Activated CD4-positive, alpha-beta T cell treated with anti-CD3 and anti-CD28 coated beads for 24 hours (primary cell): Measurements from ENCODE around the gene POR.
"Not testable (repeated sequence)": the region's sequence is repeated elsewhere in the genome, so short reads cannot be mapped to it uniquely, and the experiment has no call there.

Source experiments
- DNase-seq, 2 donors: peaks; one replicate each; pipeline ENCODE4 v3.0.0-alpha.2; 2020; ENCODE audit warnings: low read depth in 2 of 2

Gene POR

DNA sequence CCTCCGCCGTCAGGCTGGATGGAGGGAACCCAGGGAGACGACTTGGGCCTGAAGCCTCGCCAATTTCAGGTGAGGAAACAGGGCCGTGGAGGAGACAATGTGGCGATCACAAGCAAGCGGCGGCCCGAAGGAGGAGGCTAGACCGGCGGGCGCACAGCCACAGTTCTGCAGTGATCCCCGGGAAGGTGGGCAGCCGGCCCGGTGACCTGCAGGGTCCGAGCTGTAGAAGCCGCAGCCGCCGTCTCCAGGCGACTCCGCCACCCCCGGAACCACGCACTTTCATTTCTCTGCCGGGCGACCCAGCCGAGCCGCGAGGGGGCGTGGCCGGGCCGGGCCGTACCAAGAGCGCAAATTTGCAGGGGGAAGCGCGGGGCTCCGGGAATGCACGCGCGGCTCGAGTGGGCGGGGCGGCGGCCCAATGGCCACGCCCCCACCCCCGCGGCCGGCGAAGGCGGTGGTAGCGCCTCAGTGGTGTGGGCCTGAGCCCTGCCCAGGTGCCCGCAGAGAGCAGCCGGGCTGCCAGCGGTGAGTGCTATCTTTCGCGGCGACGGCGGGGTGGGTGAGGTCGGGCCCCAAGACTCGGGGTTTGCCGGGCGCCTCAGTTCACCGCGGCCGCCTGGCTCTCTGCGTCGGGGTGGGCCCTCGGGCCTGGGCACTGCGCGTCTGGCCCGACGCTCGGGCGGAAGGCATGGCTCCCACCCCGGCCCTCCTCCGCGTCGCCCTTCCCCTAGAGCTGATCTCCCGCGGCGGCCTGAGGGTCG is at the start of gene POR:
Gene POR, plus strand, starts transcription at position 501 of the 761 bp plus-strand sequence. CDS start 38,847 bp downstream, outside the sequence.
- DNase-seq, result peak; percentile 93 to 97

GRCh38 chr7:75866114-75866488 is 48.9 kb upstream of the POR start:
- DNase-seq, result no peak

DNA sequence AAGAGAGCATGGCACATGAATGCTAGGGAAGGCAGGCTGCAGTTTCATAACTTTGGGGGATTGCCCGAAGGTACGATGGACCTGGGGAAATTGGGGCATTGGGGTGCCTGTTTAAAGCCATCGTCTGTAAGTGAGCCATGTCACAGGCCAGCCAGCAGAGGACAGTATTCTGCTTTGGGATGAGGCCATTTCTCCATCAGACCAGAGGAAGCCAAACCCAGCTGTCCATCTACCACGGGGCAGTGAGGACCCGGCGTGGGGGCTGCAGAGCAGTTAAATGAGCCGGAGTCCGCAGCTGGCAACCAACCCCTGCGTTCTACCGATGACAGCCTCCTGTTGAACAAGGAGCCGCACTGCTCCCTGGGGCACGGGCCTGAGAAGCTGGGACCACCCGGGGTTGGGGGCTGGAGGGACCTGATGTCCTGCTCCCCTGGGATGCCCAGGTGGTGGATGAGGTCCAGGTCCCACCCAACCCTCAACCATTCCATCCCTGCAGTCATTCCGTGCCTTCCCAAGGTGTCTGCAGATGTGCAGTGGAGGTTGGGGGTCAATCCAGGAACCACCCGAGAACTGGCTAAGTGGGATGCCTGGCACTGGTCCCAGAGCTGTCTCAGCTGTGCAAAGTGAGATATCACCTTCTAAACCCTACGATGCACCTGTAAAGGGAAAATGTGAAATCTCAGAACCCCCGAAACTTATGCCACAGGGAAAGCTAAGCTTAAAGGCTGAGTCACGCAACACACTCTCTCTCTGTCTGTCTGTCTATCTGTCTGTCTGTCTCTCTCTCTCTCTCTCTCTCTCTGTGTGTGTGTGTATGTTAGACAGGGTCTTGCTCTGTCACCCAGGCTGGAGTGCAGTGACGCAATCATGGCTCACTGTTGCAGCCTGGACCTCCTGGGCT is 48.2 kb upstream of the POR start:
- DNase-seq, result peak in 1 of 2 donors; percentile 26

GRCh38 chr7:75867390-75867717 is 47.6 kb upstream of the POR start:
- DNase-seq, result no peak

DNA sequence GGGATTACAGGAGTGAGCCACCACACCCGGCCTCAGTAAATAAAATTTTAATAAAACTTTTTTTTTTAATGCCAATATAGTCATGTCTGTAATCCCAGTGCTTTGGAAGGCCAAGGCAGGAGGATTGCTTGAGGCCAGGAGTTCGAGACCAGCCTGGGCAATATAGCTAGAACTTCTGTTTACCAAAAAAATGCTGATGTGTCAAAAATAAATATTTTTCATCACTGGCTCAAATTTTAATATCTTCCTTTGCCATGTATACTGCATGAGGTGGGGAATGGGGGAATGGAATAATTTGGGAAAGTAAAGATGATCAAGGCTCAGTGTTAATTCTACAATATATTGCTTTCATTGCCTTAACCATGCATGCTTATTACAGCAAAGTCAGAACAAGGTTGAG is 46.8 kb upstream of the POR start:
- DNase-seq, result no peak

DNA sequence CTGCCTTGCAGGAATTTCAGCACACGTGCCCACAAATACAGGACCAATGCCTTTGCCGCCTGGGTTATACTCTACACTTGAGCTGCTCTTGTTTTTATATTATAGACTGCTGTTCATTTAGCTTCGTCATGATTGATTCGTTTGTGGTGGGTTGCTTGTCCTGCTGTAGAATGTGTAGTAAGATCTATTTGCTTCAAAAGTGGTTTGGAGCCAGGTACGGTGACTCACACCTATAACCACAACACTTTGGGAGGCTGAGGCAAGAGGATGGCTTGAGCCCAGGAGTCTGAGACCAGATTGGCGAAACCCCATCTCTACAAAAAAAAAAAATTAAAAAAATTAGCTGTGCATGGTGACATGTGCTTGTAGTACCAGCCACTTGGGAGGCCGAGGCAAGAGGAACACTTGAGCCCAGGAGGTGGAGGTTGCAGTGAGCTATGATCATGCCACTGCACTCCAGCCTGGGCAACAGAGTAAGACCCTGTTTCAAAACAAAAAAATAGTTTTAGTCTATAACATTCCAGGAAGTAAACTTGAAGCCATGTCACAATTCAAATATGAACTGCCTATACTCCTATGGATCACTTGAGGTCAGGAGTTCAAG is 45.1 kb upstream of the POR start:
- no peak for DNase-seq

- no peak for DNase-seq
These were observed 44.3 kb upstream of the POR start for GRCh38 chr7:75870557-75871161.

DNA sequence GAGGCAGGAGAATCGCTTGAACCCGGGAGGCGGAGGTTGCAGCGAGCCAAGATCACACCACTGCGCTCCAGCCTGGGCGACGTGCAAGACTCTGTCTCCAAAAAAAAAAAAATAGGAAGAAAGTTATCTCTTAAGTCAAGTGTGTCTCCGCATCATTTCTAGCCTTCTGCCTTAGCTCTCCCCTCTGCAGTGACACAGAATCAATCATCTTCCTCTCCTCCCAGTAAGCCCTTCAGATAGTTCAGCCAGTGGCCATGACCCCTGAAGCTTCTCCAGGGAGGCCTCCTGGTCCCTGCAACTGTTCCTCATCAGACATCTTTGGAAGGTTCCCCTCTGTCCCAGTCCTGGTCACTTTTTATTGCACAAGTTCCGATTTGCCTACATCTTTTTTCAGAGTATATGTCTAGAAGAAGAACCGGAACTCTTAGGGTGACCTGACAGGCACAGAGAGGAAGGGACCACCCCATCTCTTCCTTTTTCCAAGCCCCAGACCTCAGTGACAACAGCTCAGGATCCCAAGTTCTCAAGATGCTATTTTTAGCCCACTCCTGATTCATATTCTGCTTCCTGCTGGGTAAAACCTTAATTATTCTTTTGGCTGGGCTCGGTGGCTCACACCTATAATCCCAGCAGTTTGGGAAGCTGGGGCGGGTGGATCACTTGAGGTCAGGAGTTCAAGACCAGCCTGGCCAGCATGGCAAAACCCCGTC is 42.7 kb upstream of the POR start:
- DNase-seq, result no peak

GRCh38 chr7:75874180-75874579 is 40.8 kb upstream of the POR start:
- DNase-seq, result not testable (repeated sequence)

DNA sequence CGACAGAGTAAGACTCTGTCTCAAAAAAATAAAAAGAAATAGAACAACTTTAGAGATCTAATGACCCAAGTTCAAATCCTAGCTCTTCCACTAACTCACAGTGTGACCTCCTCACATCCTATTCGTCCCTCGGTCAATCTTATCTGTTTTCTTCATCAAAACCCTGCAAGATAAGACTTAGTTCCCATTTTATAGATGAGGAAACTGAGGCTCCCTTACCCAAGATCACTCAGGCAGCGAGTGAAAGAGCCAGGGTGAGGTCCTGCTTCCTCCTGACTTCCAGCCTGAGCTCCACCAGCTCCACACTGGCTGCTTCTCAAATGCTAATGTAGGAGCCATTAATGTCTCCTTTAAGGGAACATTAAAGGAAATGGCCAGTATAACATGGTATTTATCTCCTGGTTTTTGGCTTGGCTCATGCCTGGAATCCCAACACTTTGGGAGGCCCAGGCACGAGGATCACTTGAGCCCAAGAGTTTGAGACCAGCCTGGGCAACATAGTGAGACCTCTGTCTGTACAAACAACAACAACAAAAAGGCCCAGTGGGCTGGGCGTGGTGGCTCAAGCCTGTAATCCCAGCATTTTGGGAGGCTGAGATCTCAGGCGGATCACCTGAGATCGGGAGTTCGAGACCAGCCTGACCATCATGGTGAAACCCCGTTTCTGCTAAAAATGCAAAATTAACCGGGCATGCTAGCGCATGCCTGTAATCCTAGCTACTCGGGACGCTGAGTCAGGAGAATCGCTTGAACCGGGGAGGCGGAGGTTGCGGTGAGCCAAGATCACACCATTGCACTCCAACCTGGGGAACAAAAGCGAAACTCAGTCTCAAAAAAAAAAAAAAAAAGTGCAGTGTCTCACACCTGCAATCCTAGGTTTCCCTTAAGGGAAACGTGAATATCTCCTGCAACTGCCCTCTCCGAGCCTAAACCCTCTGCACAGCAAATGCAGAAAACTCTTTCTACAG is 39.6 kb upstream of the POR start:
- DNase-seq, result no peak

- no peak for DNase-seq
These were observed 38.7 kb upstream of the POR start for GRCh38 chr7:75876126-75876881.

DNA sequence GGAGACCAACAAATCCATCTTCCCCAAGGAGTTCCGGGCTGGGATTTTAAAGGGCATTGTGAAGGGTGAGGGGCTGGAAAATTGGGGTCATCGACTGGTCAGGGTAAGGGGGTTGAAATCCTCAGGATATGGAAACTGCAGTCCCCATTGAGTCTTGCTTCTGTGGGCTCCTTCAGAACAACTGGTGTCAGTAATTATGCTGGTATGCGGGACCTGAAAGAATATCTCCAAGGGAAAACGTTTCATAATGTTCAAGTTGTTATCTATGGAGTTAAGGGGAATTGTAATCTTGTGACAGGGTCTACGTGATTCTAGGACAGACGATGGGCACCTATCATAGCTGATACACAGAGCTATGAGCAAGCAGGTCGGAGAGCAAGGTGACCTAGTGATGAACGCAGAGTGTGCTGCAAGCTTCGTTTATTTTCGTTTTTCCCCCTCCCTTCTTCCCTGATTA is 36.6 kb upstream of the POR start:
- no peak for DNase-seq

GRCh38 chr7:75878769-75879611 is 36.0 kb upstream of the POR start, which contains the start of gene RHBDD2:
Gene RHBDD2 (plus strand): TSS chr7:75879034. CDS start chr7:75879083, 49 bp downstream.
- DNase-seq, result peak; percentile 97 to 98

GRCh38 chr7:75879771-75880184 is 35.2 kb upstream of the POR start:
- no peak for DNase-seq

DNA sequence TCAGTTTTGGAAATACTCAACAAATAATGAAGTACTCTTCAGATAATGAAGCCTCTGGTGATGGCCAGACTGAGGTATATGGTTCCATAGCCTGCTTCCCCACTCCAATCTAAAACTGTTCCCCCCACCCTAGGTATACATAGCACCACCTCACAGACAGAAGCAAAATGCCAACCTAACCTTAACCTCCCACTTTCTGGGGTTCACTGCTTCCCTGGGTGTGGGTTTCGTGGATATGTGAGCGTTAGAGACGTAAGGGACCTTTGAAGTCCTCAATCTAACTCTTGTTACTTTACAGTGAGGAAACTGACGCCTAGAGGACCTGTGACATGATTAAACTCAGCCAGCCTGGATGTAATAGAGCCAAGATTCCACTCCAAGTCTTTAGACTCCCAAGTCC is 34.7 kb upstream of the POR start:
- DNase-seq, result no peak

- no peak for DNase-seq
These were observed 33.4 kb upstream of the POR start for GRCh38 chr7:75881436-75882095.

DNA sequence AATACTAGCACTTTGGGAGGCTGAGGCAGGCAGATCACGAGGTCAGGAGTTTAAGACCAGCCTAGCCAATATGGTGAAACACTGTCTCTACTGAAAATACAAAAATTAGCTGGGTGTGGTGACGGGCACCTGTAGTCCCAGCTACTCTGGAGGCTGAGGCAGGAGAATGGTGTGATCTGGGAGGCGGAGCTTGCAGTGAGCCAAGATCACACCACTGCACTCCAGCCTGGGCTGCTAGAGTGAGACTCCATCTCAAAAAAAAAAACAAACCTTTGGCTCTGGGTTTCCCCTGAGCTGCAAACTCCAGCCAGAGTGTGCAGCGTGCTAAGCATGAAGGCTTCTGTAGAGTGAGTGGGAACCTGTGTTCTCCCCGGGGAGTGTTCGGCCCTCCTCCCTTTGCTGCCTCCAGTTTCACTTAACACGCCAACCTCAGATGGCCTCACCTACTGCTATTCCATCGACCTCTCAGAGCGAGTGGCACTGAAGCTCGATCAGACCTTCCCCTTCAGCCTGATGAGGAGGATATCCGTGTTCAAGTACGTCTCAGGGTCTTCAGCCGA is 31.6 kb upstream of the POR start:
- DNase-seq, result not testable (repeated sequence)

GRCh38 chr7:75884476-75884875 is 30.5 kb upstream of the POR start:
- no peak for DNase-seq
